Neural cell (in vitro differentiated cells): Measurements from ENCODE around the gene RASA4B. TPM values are rescaled to one million over a fixed set of nuclear protein-coding genes. Genes with fewer than 3 reads are reported as not detected.
"Not testable (repeated sequence)": the region's sequence is repeated elsewhere in the genome, so short reads cannot be mapped to it uniquely, and the experiment has no call there.

Source experiments
- H2AFZ ChIP-seq: fragments of 200-600, 300-800 bp; sonication (generic), shearing (Covaris generic); 2 replicates; pipeline ENCODE4 v1.6.0; 2014; ENCODE audit warnings: low read depth, mild to moderate bottlenecking, antibody characterized with exemption, low read length, moderate library complexity
- H3F3A ChIP-seq: fragments of 200-600 bp; shearing (Covaris generic); 2 replicates; pipeline ENCODE4 v1.6.1; 2016; ENCODE audit warnings: mild to moderate bottlenecking, moderate library complexity, mixed read lengths, antibody characterized with exemption, low read length; ENCODE audit not compliant: insufficient read depth, poor library complexity, severe bottlenecking
- H3K27ac ChIP-seq: fragments of 200-600, 300-800 bp; sonication (generic), shearing (Covaris generic); 2 replicates; pipeline ENCODE4 v1.5.1; 2014; ENCODE audit warnings: mild to moderate bottlenecking, low read length, moderate library complexity
- H3K27me3 ChIP-seq: fragments of 300-800, 200-600 bp; sonication (generic), shearing (Covaris generic); 2 replicates; pipeline ENCODE4 v1.6.0; 2014; ENCODE audit warnings: mild to moderate bottlenecking, low read depth, low read length, moderate library complexity; ENCODE audit not compliant: insufficient read depth
- H3K36me3 ChIP-seq: fragments of 300-800, 200-600 bp; sonication (generic), shearing (Covaris generic); 2 replicates; pipeline ENCODE4 v1.5.1; 2014; ENCODE audit warnings: mild to moderate bottlenecking, antibody characterized with exemption, low read length, moderate library complexity; ENCODE audit not compliant: insufficient read depth
- H3K4me2 ChIP-seq: fragments of 300-800, 200-600 bp; sonication (generic), shearing (Covaris generic); 2 replicates; pipeline ENCODE4 v1.6.0; 2014; ENCODE audit warnings: mild to moderate bottlenecking, low read length
- H3K4me3 ChIP-seq: fragments of 300-800, 200-600 bp; sonication (generic), shearing (Covaris generic); 2 replicates; pipeline ENCODE4 v1.5.1; 2014; ENCODE audit warnings: mild to moderate bottlenecking, low read length, moderate library complexity
- H3K79me2 ChIP-seq: fragments of 200-600 bp; shearing (Covaris generic); replicated peaks from 2 replicates; pipeline ENCODE4 v1.6.0; 2014; ENCODE audit warnings: mild to moderate bottlenecking, low read length, moderate library complexity; ENCODE audit not compliant: insufficient read depth
- H3K9ac ChIP-seq: fragments of 300-800, 200-600 bp; sonication (generic), shearing (Covaris generic); 2 replicates; pipeline ENCODE4 v1.6.1; 2016; ENCODE audit warnings: mild to moderate bottlenecking, low read length, mixed read lengths
- H3K9me2 ChIP-seq: fragments of 200-600 bp; shearing (Covaris generic); 2 replicates; pipeline ENCODE4 v1.6.1; 2016; ENCODE audit warnings: mild to moderate bottlenecking, low read length, mixed read lengths; ENCODE audit not compliant: insufficient read depth
- H3K9me3 ChIP-seq: fragments of 200-600, 300-800 bp; sonication (generic), shearing (Covaris generic); 2 replicates; pipeline ENCODE4 v1.6.1; 2016; ENCODE audit warnings: mild to moderate bottlenecking, mixed run types, low read length, moderate library complexity, mixed read lengths
- H4K20me1 ChIP-seq: fragments of 200-600 bp; shearing (Covaris generic); 2 replicates; pipeline ENCODE4 v1.6.1; 2016; ENCODE audit warnings: mild to moderate bottlenecking, mixed run types; ENCODE audit not compliant: insufficient read depth
- polyA plus RNA-seq: library from polyadenylated mRNA; depleted of rRNA; stranded (reverse); fragments of >200 nt; gene quantifications from 2 replicates; pipeline ENCODE4 v1.2.3, GENCODE V29; 2014

Gene RASA4B
- polyA plus RNA-seq, 1 donor from 2014 or later = 31.9 TPM

DNA sequence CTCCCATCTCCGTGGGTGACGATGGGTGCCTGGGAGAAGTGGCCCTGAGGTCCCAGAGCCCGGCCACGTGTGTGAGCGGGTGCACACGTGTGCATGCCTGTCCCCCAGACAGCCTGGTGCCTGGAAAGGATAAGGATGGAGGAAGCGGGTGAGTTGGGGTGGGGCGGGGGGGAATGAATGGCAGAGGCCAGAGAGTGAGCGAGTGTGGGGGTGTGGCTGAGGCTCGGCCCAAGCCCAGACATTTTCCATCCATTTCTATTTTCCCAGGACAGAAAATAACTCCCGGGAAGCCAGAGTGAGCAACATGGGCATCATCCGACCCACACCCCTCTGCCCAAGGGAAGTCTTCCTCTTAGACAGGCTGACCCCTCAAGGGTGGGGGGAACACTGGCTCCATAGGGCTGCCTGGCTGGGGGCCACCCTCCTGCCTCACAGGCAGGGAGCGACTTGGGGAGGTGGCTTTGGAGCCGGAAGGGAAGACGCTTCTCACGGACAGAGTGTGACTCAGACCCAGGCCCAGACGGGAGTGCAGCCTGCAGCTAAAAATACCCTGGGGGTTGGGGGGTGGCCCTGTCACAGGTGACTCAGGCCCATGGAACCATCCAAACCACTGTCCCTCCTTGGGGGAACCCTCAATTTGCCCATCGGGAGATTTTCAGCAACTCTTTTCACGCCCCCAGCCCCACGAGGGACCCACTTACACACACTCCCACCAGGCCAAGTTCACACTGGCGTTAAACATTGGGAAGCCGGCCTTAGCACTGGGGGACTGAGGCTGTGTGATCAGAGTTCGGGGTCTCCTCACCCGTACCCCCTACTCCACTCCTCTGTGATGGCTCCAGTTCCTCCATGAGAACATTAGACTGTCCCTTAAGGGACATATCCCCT, 12.0 kb downstream of the RASA4B start:
- H4K20me1 ChIP-seq, H3K9me2 ChIP-seq, H3K9me3 ChIP-seq, H3K27me3 ChIP-seq, H3K4me2 ChIP-seq, H3K36me3 ChIP-seq, H3K4me3 ChIP-seq, H3K9ac ChIP-seq, H3F3A ChIP-seq, H2AFZ ChIP-seq, H3K27ac ChIP-seq, H3K79me2 ChIP-seq: not testable (repeated sequence)

DNA sequence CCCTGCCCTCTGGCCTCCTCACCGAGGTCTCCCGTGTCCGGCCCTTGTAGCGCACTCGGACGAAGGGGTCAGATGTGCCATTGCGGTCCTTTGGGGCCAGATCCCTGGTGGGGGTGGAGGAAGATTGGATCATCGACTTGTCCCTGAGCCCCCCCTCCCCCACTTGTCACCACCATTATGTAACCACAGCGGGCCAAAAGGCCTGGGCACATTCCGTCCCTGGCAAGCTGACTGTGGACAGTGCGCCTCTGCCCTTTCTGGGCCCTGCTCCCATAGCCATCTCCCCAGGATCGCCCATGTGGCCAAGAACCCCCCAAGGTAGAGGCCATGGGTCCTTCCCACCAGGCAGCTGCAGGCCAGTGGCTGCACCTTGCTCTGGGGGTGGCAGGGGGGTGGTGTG, 14.4 kb downstream of the RASA4B start:
- not testable (repeated sequence) for H3K9me2 ChIP-seq, H3K27ac ChIP-seq, H4K20me1 ChIP-seq, H3K79me2 ChIP-seq, H3K9me3 ChIP-seq, H3K4me3 ChIP-seq, H3K9ac ChIP-seq, H3F3A ChIP-seq, H3K27me3 ChIP-seq, H3K36me3 ChIP-seq, H2AFZ ChIP-seq, H3K4me2 ChIP-seq

DNA sequence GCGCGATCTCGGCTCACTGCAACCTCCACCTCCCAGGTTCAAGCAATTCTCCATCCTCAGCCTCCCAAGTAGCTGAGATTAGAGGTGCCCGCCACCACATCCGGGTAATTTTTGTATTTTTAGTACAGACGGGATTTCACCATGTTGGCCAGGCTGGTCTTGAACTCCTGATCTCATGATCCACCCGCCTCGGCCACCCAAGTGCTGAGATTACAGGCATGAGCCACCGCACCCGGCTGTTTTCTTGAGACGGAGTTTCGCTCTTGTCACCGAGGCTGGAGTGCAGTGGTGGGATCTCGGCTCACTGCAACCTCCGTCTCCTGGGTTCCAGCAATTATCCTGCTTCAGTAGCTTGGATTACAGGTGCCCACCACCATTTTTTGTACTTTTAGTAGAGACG, 19.3 kb downstream of the RASA4B start:
- H3K79me2 ChIP-seq, H3K9me2 ChIP-seq, H3K27me3 ChIP-seq, H3K36me3 ChIP-seq, H3K4me3 ChIP-seq, H2AFZ ChIP-seq, H3K27ac ChIP-seq, H3K4me2 ChIP-seq, H3K9me3 ChIP-seq, H4K20me1 ChIP-seq, H3F3A ChIP-seq, H3K9ac ChIP-seq: not testable (repeated sequence)

DNA sequence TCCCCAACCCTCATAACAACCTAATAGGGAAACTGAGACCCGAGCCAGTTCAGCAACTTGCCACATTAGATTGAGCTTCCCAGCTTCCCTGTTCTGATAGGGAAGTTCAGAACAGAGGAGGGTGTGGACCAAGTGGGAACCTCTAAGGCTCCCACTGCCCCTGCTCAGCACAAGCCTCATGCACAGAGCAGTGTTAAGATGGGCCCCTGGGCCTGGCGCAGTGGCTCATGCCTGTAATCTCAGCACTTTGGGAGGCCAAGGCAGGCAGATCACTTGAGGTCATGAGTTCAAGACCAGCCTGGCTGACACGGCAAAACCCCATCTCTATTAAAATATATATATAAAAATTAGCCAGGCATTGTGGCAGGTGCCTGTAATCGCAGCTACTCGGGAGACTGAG, 20.3 kb downstream of the RASA4B start:
- not testable (repeated sequence) for H4K20me1 ChIP-seq, H3K27ac ChIP-seq, H3K36me3 ChIP-seq, H3K4me2 ChIP-seq, H3K4me3 ChIP-seq, H3F3A ChIP-seq, H2AFZ ChIP-seq, H3K9me2 ChIP-seq, H3K27me3 ChIP-seq, H3K9ac ChIP-seq, H3K79me2 ChIP-seq, H3K9me3 ChIP-seq

DNA sequence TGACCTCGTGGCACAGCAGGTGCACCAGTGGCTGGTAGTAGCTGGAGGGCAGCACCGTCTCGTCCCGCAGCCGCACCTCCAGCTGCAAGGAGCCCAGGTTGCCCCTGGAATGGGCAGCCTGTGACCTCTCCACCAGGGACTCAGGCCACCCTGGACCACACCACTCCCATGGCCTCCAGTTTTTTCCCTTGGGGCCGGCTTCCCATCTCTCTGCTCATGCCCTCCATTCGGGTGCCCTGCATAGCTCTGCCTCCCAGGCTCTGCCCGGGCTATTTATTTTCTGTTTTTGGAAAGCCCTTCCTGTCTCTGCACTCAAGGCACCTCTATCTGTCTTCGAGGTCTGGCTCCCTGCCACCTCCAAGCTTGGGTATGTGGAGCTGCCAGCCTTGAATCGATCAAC, 20.7 kb downstream of the RASA4B start:
- not testable (repeated sequence) for H4K20me1 ChIP-seq, H3K79me2 ChIP-seq, H3K27ac ChIP-seq, H3K9me3 ChIP-seq, H3K36me3 ChIP-seq, H3F3A ChIP-seq, H3K27me3 ChIP-seq, H3K4me3 ChIP-seq, H3K4me2 ChIP-seq, H3K9me2 ChIP-seq, H2AFZ ChIP-seq, H3K9ac ChIP-seq

DNA sequence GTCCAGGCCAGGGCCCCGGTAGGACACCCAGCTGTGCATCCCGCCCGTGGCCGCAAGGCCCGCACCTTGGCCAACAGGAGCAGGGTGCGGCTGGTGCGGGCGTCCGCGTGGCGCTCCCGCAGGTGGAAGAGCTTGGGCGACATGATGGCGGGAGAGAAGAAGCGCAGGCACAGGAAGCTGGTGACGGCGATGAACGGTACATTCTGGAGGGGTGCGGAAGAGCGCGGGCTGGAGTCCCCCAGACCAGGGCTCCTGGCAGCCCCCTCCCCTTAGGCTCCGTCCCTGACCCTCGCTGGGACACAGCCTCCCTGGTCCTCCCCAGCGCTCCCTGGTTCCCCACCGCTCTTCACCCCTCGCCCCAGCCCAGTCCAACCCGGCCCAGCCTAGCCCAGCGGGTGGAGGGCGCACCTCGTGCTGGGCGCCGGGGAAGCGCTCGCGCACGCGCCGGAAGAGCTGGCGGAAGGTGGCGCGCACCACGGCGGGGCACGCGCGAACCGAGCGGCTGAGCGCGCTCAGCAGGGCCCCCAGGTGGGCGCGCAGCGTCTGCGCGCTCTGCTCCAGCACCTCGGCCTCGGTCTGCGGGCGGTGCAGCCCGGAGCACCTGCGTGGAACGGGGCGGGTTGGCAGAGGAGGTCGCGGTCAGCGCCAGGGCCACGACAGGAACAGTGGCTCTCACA, 23.0 kb downstream of the RASA4B start:
- H3K9ac ChIP-seq, H3K27me3 ChIP-seq, H3K36me3 ChIP-seq, H2AFZ ChIP-seq, H3K9me2 ChIP-seq, H3K9me3 ChIP-seq, H4K20me1 ChIP-seq, H3K79me2 ChIP-seq, H3K4me3 ChIP-seq, H3K4me2 ChIP-seq, H3F3A ChIP-seq, H3K27ac ChIP-seq: not testable (repeated sequence)

DNA sequence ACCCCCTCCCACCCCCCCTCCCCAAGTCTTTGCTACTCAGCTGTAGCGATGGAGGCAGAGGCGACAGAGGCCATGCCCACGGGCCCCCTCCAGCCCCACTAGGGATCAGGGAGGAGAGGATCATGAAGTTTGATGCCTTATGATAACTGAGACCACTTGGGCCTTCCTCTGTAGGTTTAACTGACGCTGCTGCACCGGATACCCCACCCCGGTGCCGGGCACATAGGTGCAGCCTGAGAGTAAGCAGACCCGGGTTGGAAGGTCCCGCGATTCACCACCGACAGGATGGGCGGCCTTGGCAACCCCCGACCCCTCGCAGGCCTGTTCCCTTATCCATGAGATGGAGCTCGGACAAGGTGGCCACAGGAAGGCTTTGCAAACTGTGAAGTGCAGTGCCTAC, 23.6 kb downstream of the RASA4B start:
- H3F3A ChIP-seq, H4K20me1 ChIP-seq, H3K4me3 ChIP-seq, H3K9me3 ChIP-seq, H3K27me3 ChIP-seq, H2AFZ ChIP-seq, H3K36me3 ChIP-seq, H3K9me2 ChIP-seq, H3K9ac ChIP-seq, H3K27ac ChIP-seq, H3K79me2 ChIP-seq, H3K4me2 ChIP-seq: not testable (repeated sequence)
